HEK293 (cell line): ENCODE results near the gene FAM200C.

Experiments used
- CTCF ChIA-PET: fragments of 350-600 bp; formaldehyde crosslinking; extraction: SDS; loops from one replicate; lab custom pipeline; 2021; ENCODE audit warnings: antibody characterized with exemption; lab: Yijun Ruan, JAX
- POLR2A ChIA-PET: fragments of 300-600 bp; formaldehyde crosslinking; extraction: SDS; loops from one replicate; lab custom pipeline; 2020; ENCODE audit warnings: antibody characterized with exemption, inconsistent platforms; lab: Yijun Ruan, JAX
- H3K27ac ChIP-seq: fragments of 200-500 bp; sonication (Bioruptor generic); 2 replicates; pipeline ENCODE4 v1.5.1; 2014; ENCODE audit warnings: low read depth, low read length, control low read depth, inconsistent platforms; ENCODE audit errors: extremely low read depth
- H3K36me3 ChIP-seq, 2 experiments: fragments of 200-500 bp in 1 of 2; sonication (Bioruptor generic) in 1 of 2; 1 replicate in 1 of 2; 2 replicates in 1 of 2; pipeline ENCODE4 v1.5.1; 2014 to 2017; ENCODE audit warnings: inconsistent platforms in 2 of 2, low read length in 2 of 2; ENCODE audit not compliant: control insufficient read depth in 2 of 2, insufficient read depth in 1 of 2
- H3K4me1 ChIP-seq: fragments of 200-500 bp; sonication (Bioruptor generic); 2 replicates; pipeline ENCODE4 v1.5.1; 2014; ENCODE audit warnings: mild to moderate bottlenecking, low read length, inconsistent platforms; ENCODE audit not compliant: control insufficient read depth, insufficient read depth
- H3K4me3 ChIP-seq: 2 replicates; pipeline ENCODE4 v1.5.1; 2011; ENCODE audit warnings: low read depth, mild to moderate bottlenecking, control low read depth, low read length, moderate library complexity
- H3K9me3 ChIP-seq: fragments of 200-500 bp; sonication (Bioruptor generic); 2 replicates; pipeline ENCODE4 v1.5.1; 2014; ENCODE audit warnings: low read depth, low read length, inconsistent platforms; ENCODE audit not compliant: control insufficient read depth, insufficient read depth
- GLIS1 ChIP-seq: fragments of 450-650 bp; formaldehyde crosslinking; IDR thresholded peaks from 2 replicates; pipeline ENCODE4 v1.5.1; 2016; ENCODE audit warnings: missing biosample characterization, missing genetic modification characterization
- HOXC10 ChIP-seq: sonication (generic); formaldehyde crosslinking; IDR thresholded peaks from 2 replicates; pipeline ENCODE4 v1.8.1; 2023; ENCODE audit warnings: mild to moderate bottlenecking, missing genetic modification reagents
- HOXD13 ChIP-seq: sonication (generic); formaldehyde crosslinking; IDR thresholded peaks from 2 replicates; pipeline ENCODE4 v1.8.0; 2022; ENCODE audit warnings: missing genetic modification reagents, borderline replicate concordance
- KLF1 ChIP-seq: fragments of 450-650 bp; formaldehyde crosslinking; IDR thresholded peaks from 2 replicates; pipeline ENCODE4 v1.5.1; 2016; ENCODE audit warnings: missing biosample characterization, missing genetic modification characterization
- RBAK ChIP-seq: fragments of 450-650 bp; formaldehyde crosslinking; IDR thresholded peaks from 2 replicates; pipeline ENCODE4 v1.5.1; 2016; ENCODE audit warnings: missing biosample characterization, missing genetic modification characterization
- SCRT1 ChIP-seq: fragments of 450-650 bp; formaldehyde crosslinking; IDR thresholded peaks from 2 replicates; pipeline ENCODE4 v1.5.1; 2016; ENCODE audit warnings: missing biosample characterization, missing genetic modification characterization, borderline replicate concordance
- SETDB1 ChIP-seq: IDR thresholded peaks from one replicate; pipeline ENCODE4 v1.6.1; 2017; ENCODE audit warnings: mild to moderate bottlenecking, low read length, moderate library complexity, mixed read lengths; ENCODE audit not compliant: insufficient read length
- WT1 ChIP-seq: fragments of 450-650 bp; formaldehyde crosslinking; IDR thresholded peaks from 2 replicates; pipeline ENCODE4 v1.5.1; 2016; ENCODE audit warnings: missing biosample characterization, missing genetic modification characterization
- YY1 ChIP-seq: fragments of 450-650 bp; formaldehyde crosslinking; IDR thresholded peaks from 2 replicates; pipeline ENCODE4 v1.5.1; 2018; ENCODE audit warnings: missing biosample characterization, missing genetic modification characterization
- ZBTB1 ChIP-seq: fragments of 450-650 bp; formaldehyde crosslinking; IDR thresholded peaks from 2 replicates; pipeline ENCODE4 v1.5.1; 2016; ENCODE audit warnings: missing biosample characterization, missing genetic modification characterization
- ZBTB20 ChIP-seq: fragments of 450-650 bp; formaldehyde crosslinking; IDR thresholded peaks from 2 replicates; pipeline ENCODE4 v1.5.1; 2016; ENCODE audit warnings: missing biosample characterization, missing genetic modification characterization
- ZBTB21 ChIP-seq: fragments of 450-650 bp; formaldehyde crosslinking; IDR thresholded peaks from 2 replicates; pipeline ENCODE4 v1.5.1; 2017; ENCODE audit warnings: missing biosample characterization, missing genetic modification characterization
- ZBTB48 ChIP-seq: fragments of 450-650 bp; formaldehyde crosslinking; IDR thresholded peaks from 2 replicates; pipeline ENCODE4 v1.5.1; 2016; ENCODE audit warnings: missing biosample characterization, missing genetic modification characterization
- ZNF112 ChIP-seq: fragments of 450-650 bp; formaldehyde crosslinking; IDR thresholded peaks from 2 replicates; pipeline ENCODE4 v1.5.0; 2017; ENCODE audit warnings: missing biosample characterization, missing genetic modification characterization
- ZNF169 ChIP-seq: fragments of 450-650 bp; formaldehyde crosslinking; IDR thresholded peaks from 2 replicates; pipeline ENCODE4 v1.5.1; 2016; ENCODE audit warnings: missing biosample characterization, missing genetic modification characterization
- ZNF274 ChIP-seq, 2 experiments: fragments of 200-500 bp in 1 of 2; fragments of 450-650 bp in 1 of 2; sonication (Bioruptor generic) in 1 of 2; formaldehyde crosslinking in 1 of 2; IDR thresholded peaks; 2 replicates each; pipeline versions ENCODE4 v1.5.1 to v1.6.1; 2014 to 2016; ENCODE audit warnings: borderline replicate concordance in 1 of 2, inconsistent platforms in 1 of 2, low read length in 1 of 2, missing biosample characterization in 1 of 2, missing genetic modification characterization in 1 of 2
- ZNF394 ChIP-seq: fragments of 450-650 bp; formaldehyde crosslinking; IDR thresholded peaks from 2 replicates; pipeline ENCODE4 v1.5.1; 2016; ENCODE audit warnings: missing biosample characterization, missing genetic modification characterization, mild to moderate bottlenecking, moderate library complexity, borderline replicate concordance
- ZNF501 ChIP-seq: fragments of 450-650 bp; formaldehyde crosslinking; IDR thresholded peaks from 2 replicates; pipeline ENCODE4 v1.5.1; 2016; ENCODE audit warnings: missing biosample characterization, missing genetic modification characterization
- ZNF548 ChIP-seq: fragments of 450-650 bp; formaldehyde crosslinking; IDR thresholded peaks from 2 replicates; pipeline ENCODE4 v1.5.1; 2016; ENCODE audit warnings: missing biosample characterization, missing genetic modification characterization
- ZNF561 ChIP-seq: fragments of 450-650 bp; IDR thresholded peaks from 2 replicates; pipeline ENCODE4 v1.5.1; 2018; ENCODE audit warnings: missing biosample characterization, missing genetic modification characterization, borderline replicate concordance
- ZNF596 ChIP-seq: fragments of 450-650 bp; IDR thresholded peaks from 2 replicates; pipeline ENCODE4 v1.5.0; 2018; ENCODE audit warnings: missing biosample characterization, mild to moderate bottlenecking, missing genetic modification characterization, moderate library complexity
- ZNF600 ChIP-seq: fragments of 450-650 bp; formaldehyde crosslinking; IDR thresholded peaks from 2 replicates; pipeline ENCODE4 v1.5.1; 2016; ENCODE audit warnings: missing biosample characterization, missing genetic modification characterization
- ZNF677 ChIP-seq: fragments of 450-650 bp; IDR thresholded peaks from 2 replicates; pipeline ENCODE4 v1.5.0; 2018; ENCODE audit warnings: missing biosample characterization, mild to moderate bottlenecking, missing genetic modification characterization, moderate library complexity
- ZNF747 ChIP-seq: fragments of 450-650 bp; formaldehyde crosslinking; IDR thresholded peaks from 2 replicates; pipeline ENCODE4 v1.5.1; 2016; ENCODE audit warnings: missing biosample characterization, missing genetic modification characterization
- ZNF768 ChIP-seq: fragments of 450-650 bp; formaldehyde crosslinking; IDR thresholded peaks from 2 replicates; pipeline ENCODE4 v1.5.1; 2018; ENCODE audit warnings: missing biosample characterization, mild to moderate bottlenecking, missing genetic modification characterization
- TF ChIP-seq, protein P1 (sequence below): fragments of 450-650 bp; formaldehyde crosslinking; IDR thresholded peaks from 2 replicates; pipeline ENCODE4 v1.5.1; 2017; ENCODE audit warnings: missing biosample characterization, missing genetic modification characterization
- TF ChIP-seq, protein P2 (sequence below): fragments of 450-650 bp; formaldehyde crosslinking; IDR thresholded peaks from 2 replicates; pipeline ENCODE4 v1.5.1; 2016; ENCODE audit warnings: missing biosample characterization, missing genetic modification characterization
- TF ChIP-seq, protein P3 (sequence below): fragments of 450-650 bp; formaldehyde crosslinking; IDR thresholded peaks from 2 replicates; pipeline ENCODE4 v1.5.1; 2016; ENCODE audit warnings: missing biosample characterization, missing genetic modification characterization

The FAM200C gene

GRCh38 chr5:160349935-160350303, 49.9 kb downstream of the FAM200C start (continued):
- no peak for TF ChIP-seq HOXC10
- TF ChIP-seq RBAK = no peak

DNA sequence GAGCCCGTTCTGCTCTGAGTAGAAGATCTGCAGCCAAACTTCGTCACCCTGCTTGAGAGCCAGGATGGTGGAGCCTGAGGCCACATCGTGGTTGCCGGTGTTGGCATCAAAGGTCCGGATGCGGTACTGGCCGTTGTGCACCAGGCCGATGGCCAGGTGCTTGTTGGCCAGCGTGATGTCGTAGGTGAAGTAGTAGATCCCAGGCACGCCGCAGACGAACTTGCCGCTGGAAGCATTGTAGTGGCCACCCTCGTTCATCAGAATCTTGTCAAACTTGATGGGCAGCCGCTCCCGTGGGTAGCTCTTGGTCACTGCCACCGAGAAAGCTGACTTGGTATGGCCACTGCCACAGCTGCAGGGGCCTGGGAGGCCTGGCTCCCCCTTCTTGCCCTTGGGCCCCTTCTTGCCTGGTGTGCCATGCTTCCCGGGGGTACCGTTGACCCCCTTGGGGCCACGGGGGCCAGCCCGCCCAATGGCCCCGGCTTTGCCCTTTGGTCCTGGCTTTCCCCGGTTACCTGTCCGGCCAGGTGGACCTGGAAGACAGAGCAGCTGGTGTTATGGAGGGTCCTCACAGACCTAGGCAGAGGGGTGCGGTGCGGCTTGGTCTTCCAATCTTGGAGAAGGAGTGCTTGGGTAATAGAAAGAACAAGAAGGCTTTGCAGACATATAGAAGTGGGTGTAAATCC, 50.5 kb downstream of the FAM200C start:
- Histone ChIP-seq H3K4me3 (no peak overlapping the region), H3K36me3 (no peaks in the 10 kb centered on the region), H3K9me3 (no peaks in the 10 kb centered on the region), H3K4me1 (no peaks in the 10 kb centered on the region), H3K27ac (no peak overlapping the region)
- TF ChIP-seq ZBTB1 (no peak), KLF1 (tag by site-specific recombination) (no peak), SCRT1 (tag by site-specific recombination) (no peak), ZNF501 (tag by site-specific recombination) (no peak), SETDB1 (no peak)
- TF ChIP-seq, protein P1, sequence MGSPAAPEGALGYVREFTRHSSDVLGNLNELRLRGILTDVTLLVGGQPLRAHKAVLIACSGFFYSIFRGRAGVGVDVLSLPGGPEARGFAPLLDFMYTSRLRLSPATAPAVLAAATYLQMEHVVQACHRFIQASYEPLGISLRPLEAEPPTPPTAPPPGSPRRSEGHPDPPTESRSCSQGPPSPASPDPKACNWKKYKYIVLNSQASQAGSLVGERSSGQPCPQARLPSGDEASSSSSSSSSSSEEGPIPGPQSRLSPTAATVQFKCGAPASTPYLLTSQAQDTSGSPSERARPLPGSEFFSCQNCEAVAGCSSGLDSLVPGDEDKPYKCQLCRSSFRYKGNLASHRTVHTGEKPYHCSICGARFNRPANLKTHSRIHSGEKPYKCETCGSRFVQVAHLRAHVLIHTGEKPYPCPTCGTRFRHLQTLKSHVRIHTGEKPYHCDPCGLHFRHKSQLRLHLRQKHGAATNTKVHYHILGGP (tag by site-specific recombination) = no peak
- TF ChIP-seq, protein P2, sequence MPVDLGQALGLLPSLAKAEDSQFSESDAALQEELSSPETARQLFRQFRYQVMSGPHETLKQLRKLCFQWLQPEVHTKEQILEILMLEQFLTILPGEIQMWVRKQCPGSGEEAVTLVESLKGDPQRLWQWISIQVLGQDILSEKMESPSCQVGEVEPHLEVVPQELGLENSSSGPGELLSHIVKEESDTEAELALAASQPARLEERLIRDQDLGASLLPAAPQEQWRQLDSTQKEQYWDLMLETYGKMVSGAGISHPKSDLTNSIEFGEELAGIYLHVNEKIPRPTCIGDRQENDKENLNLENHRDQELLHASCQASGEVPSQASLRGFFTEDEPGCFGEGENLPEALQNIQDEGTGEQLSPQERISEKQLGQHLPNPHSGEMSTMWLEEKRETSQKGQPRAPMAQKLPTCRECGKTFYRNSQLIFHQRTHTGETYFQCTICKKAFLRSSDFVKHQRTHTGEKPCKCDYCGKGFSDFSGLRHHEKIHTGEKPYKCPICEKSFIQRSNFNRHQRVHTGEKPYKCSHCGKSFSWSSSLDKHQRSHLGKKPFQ (tag by site-specific recombination) = no peak
- ChIA-PET CTCF (interaction anchor here (0.7 kb wide), 1 partner anchor 243 kb away, joined by 6 read pairs; no protein-coding TSS in a partner anchor), POLR2A (no interaction called here)

GRCh38 chr5:160348080-160348479, 51.8 kb downstream of the FAM200C start:
- H3K4me1 ChIP-seq = no peaks in the 10 kb centered on the region
- no peak overlapping the region for H3K4me3 ChIP-seq
- CTCF ChIA-PET = interaction anchor here (0.7 to 1.4 kb wide), 5 partner anchors 43 to 328 kb away, joined by 3 to 6 read pairs (median 4); no protein-coding TSS in a partner anchor
- no peak overlapping the region for H3K27ac ChIP-seq
- H3K9me3 ChIP-seq = no peaks in the 10 kb centered on the region
- H3K36me3 ChIP-seq = no peaks in the 10 kb centered on the region
- POLR2A ChIA-PET = no interaction called here
- no peak for TF ChIP-seq ZNF394 (tag by site-specific recombination)
- no peak for TF ChIP-seq ZNF747 (tag by site-specific recombination)
- TF ChIP-seq ZNF561 = no peak
- TF ChIP-seq ZNF768 (tag by site-specific recombination) = no peak
- TF ChIP-seq YY1 (tag by site-specific recombination) = no peak
- TF ChIP-seq ZBTB20 (tag by site-specific recombination) = no peak
- TF ChIP-seq ZNF548 (tag by site-specific recombination) = no peak
- TF ChIP-seq ZBTB48 (tag by site-specific recombination) = no peak
- TF ChIP-seq ZNF600 (tag by site-specific recombination) = no peak
- no peak for TF ChIP-seq ZBTB21
- no peak for TF ChIP-seq ZNF596 (tag by site-specific recombination)
- TF ChIP-seq ZNF169 = no peak
- TF ChIP-seq HOXD13 (CRISPR knock-in tag) = no peak
- TF ChIP-seq ZNF112 (tag by site-specific recombination) = no peak
- no peak for TF ChIP-seq GLIS1 (tag by site-specific recombination)
- TF ChIP-seq, protein P3, sequence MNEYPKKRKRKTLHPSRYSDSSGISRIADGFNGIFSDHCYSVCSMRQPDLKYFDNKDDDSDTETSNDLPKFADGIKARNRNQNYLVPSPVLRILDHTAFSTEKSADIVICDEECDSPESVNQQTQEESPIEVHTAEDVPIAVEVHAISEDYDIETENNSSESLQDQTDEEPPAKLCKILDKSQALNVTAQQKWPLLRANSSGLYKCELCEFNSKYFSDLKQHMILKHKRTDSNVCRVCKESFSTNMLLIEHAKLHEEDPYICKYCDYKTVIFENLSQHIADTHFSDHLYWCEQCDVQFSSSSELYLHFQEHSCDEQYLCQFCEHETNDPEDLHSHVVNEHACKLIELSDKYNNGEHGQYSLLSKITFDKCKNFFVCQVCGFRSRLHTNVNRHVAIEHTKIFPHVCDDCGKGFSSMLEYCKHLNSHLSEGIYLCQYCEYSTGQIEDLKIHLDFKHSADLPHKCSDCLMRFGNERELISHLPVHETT (tag by site-specific recombination) = no peak
- TF ChIP-seq ZNF677 (tag by site-specific recombination) = no peak
- TF ChIP-seq ZNF274 (IDR thresholded peaks at IDR 0.05; ENCODE audit: low read length) = no peak
- TF ChIP-seq ZNF274 (tag by site-specific recombination; IDR thresholded peaks at IDR 0.05; ENCODE audit: borderline replicate concordance) = no peak
- no peak for TF ChIP-seq WT1
